LNCaP clone FGC (cell line): Measurements from ENCODE around the gene GDAP2.

Experiments
- DNase-seq: peaks from one replicate; pipeline ENCODE4 v3.0.0-alpha.2; 2011; ENCODE audit warnings: low read depth
- H3K4me3 ChIP-seq: 2 replicates; pipeline ENCODE4 v1.5.1; 2011; ENCODE audit warnings: mild to moderate bottlenecking, low read depth, low read length, control low read depth
- CTCF ChIP-seq: IDR thresholded peaks from 2 replicates; pipeline ENCODE4 v1.5.1; 2012; ENCODE audit warnings: mild to moderate bottlenecking; ENCODE audit not compliant: control insufficient read depth, insufficient read depth; ENCODE audit errors: extremely low read depth

Gene GDAP2

GRCh38 chr1:117843791-117844190 is 85.6 kb downstream of the GDAP2 start:
- no peak for DNase-seq
- TF ChIP-seq CTCF, result no peak
- H3K4me3 ChIP-seq, result no peak overlapping the region

DNA sequence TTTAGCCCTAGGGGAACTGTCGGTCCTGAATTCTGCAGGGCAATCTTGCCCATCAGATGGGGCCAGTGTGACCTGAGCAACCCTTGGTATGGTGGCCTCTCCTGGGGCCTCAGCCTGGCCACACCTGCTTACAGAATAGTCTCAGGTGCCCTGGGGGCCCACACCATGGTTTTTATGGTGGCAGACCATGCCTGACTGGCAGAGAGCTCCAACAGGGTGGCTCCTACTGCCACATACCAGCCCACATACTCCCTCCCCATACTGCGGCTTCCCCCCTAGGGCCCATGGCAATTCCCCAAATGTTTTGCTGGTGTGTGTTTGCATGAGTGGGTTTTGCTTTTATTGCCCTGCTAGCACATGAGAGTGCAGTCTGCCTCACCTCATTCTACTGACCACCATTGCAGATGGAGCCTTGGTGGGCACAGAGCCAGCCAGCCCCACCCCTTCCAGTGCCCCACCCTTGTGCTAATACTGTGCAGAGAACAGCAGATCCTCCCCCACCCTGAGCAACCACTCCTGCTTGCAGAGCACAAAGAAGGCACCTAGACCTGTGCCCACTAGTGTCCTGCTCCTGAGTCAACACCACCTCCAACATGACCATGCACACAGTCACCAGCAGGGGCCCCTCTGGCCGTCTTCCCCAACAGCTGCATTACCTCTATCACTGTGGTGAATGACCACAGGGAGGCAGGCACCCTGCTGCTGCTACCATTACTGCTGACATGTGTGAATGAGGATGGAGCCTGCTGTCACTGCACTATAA is 86.8 kb downstream of the GDAP2 start:
- no peak overlapping the region for H3K4me3 ChIP-seq
- TF ChIP-seq CTCF, result no peak
- no peak for DNase-seq

DNA sequence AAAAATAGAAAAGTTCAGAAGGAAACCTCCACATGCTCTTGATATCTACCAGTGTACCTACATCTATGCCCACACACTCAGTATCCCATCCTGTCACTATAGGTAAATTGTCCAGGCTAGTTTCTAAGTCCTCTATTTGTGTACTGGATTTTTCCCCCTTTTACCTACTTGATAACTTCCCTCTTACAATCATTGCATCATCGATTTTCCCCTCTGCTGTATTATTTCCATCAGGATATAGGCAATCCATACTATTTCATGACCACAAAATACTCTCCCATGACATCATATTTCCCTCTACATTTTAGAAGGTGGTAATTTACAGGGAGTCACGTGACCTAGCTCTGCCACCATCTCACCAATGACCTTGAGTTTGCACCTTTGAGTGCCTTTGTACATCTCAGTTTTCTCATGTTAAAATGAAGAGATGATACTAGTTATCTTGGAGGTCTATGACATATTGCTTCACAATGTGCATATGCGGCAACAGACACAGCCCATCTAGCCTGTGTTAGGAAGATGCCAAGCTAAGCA is 88.2 kb downstream of the GDAP2 start:
- no peak overlapping the region for H3K4me3 ChIP-seq
- DNase-seq, result no peak
- no peak for TF ChIP-seq CTCF

DNA sequence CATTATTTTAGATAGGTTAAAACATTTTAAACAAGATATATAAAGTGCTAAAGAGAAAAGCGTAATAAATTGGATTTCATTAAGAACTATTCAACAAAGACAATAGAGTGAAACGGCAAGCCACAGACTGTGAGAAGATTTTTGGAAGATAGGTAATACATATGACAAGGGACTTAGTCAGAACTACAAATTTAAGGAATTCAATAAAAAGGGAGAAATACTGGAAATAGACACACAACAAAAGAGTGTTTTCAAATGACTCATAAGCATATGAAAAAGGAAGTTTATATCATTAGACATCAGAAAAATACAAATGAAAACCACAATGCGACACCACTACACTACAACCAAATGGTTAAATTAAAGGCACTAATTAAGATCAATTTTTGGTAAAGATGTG is 90.5 kb downstream of the GDAP2 start:
- H3K4me3 ChIP-seq, result no peak overlapping the region
- no peak for DNase-seq
- no peak for TF ChIP-seq CTCF

GRCh38 chr1:117836069-117836468 is 93.4 kb downstream of the GDAP2 start:
- H3K4me3 ChIP-seq, result no peak overlapping the region
- no peak for DNase-seq
- TF ChIP-seq CTCF, result no peak

DNA sequence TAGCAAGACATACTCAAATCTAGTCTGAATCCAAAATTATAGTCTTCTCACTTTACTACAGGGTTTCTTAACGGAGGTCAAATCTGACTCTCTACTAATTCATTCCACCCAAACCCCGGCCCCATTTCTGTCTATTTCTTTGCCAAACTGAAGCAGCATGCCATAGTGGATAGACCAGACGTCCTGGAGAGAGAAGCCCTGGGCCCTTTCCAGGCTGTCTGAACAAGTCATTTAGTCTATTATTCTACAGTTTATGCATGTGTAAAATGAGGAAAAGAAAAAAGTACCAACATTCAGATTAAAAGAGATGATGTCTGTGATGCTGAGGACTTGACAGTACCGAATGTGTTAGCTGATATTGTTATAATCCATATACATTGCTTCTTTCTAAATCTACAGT is 95.0 kb downstream of the GDAP2 start:
- TF ChIP-seq CTCF, result no peak
- DNase-seq, result no peak
- H3K4me3 ChIP-seq, result no peak overlapping the region

DNA sequence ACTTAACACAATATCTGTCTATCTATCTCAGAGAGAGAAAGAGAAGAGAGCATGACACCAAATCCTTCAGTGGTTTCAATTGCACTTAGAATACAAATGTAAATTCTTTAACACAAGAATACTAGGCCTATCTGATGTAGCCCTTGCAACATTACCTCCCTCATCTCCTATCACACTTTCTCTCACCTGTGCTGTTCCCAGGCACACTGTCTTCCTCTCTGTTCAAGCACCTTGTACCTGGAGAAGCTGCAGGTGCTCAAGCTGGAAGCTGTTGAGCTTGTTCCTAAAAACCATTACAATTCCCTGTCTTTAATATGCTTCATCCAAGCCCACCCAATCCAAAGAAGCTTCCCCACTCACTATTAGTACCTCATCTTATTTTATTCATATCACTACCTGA is 97.0 kb downstream of the GDAP2 start:
- H3K4me3 ChIP-seq, result no peak overlapping the region
- no peak for TF ChIP-seq CTCF
- no peak for DNase-seq
